Left ventricle myocardium inferior (tissue), 1 donor: ENCODE measurements around the gene TMEM243. TPM values are rescaled to one million over a fixed set of nuclear protein-coding genes. Genes with fewer than 3 reads are reported as not detected.

Experiments
- DNase-seq: peaks from one replicate; pipeline ENCODE4 v3.0.0-alpha.2; 2020
- H3K27ac ChIP-seq: fragments of 200-600 bp; replicated peaks from 2 replicates; pipeline ENCODE4 v1.8.0; 2021
- H3K27me3 ChIP-seq: fragments of 200-600 bp; 2 replicates; pipeline ENCODE4 v1.8.0; 2021; ENCODE audit warnings: low read depth
- H3K36me3 ChIP-seq: fragments of 200-600 bp; 2 replicates; pipeline ENCODE4 v1.8.0; 2021
- H3K4me1 ChIP-seq: fragments of 200-600 bp; 2 replicates; pipeline ENCODE4 v1.8.0; 2021
- H3K4me3 ChIP-seq: fragments of 200-600 bp; 2 replicates; pipeline ENCODE4 v1.8.0; 2021; ENCODE audit warnings: mild to moderate bottlenecking, moderate library complexity
- H3K9me3 ChIP-seq: fragments of 200-600 bp; replicated peaks from 2 replicates; pipeline ENCODE4 v1.8.0; 2021
- intact Hi-C: fragments of 100-400 bp; cut with micrococcal nuclease; formaldehyde crosslinking; loops from one replicate; pipeline ENCODE4 v1.11.0; 2022
- total RNA-seq: library from RNA; stranded (reverse); fragmentation: NEBNext Ultra II Directional; extraction: Animal tissue kit (Norgen Biotek cat#: 25700); gene quantifications from one replicate; pipeline ENCODE4 v1.2.1, GENCODE V29; 2021
- TF ChIP-seq, protein P1 (sequence below): fragments of 200-600 bp; IDR thresholded peaks from 2 replicates; pipeline ENCODE4 v1.8.0; 2021; ENCODE audit warnings: antibody characterized with exemption, mild to moderate bottlenecking, borderline replicate concordance
- donor health status: DM: no; HTN: yes; CAD: no; lungs with severe emphysema.

The TMEM243 gene
- total RNA-seq, 1 donor from 2014 or later, result 4.4 TPM

DNA sequence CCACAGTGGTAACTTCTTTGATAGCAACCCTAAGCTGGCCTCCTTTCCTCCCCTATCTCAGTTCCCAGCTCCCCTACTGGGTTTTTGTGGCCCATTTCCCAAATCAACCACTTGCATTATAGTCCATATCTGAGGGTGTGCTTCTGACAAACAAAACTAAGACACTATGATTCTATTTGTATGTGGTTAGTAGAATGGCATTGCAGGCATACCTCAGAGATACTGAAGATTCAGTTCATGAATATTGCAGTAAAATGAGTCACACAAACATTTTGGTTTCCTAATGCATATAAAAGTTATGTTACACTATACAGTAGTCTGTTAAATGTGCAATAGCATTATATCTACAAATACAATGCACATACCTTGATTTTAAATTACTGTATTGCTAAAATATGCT, 15.4 kb upstream of the TMEM243 start:
- Histone ChIP-seq H3K27ac (no peak overlapping the region), H3K4me3 (no peak overlapping the region), H3K9me3 (no peaks in the 10 kb centered on the region), H3K4me1 (no peaks in the 10 kb centered on the region), H3K27me3 (peaks cover 15% of the 10 kb centered on the region), H3K36me3 (no peaks in the 10 kb centered on the region)
- intact Hi-C loops, result loop anchor here (5.0 kb wide), 1 partner anchor 298 kb away; no protein-coding TSS in a partner anchor
- TF ChIP-seq, protein P1, sequence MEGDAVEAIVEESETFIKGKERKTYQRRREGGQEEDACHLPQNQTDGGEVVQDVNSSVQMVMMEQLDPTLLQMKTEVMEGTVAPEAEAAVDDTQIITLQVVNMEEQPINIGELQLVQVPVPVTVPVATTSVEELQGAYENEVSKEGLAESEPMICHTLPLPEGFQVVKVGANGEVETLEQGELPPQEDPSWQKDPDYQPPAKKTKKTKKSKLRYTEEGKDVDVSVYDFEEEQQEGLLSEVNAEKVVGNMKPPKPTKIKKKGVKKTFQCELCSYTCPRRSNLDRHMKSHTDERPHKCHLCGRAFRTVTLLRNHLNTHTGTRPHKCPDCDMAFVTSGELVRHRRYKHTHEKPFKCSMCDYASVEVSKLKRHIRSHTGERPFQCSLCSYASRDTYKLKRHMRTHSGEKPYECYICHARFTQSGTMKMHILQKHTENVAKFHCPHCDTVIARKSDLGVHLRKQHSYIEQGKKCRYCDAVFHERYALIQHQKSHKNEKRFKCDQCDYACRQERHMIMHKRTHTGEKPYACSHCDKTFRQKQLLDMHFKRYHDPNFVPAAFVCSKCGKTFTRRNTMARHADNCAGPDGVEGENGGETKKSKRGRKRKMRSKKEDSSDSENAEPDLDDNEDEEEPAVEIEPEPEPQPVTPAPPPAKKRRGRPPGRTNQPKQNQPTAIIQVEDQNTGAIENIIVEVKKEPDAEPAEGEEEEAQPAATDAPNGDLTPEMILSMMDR, result no peak
- no peak for DNase-seq

DNA sequence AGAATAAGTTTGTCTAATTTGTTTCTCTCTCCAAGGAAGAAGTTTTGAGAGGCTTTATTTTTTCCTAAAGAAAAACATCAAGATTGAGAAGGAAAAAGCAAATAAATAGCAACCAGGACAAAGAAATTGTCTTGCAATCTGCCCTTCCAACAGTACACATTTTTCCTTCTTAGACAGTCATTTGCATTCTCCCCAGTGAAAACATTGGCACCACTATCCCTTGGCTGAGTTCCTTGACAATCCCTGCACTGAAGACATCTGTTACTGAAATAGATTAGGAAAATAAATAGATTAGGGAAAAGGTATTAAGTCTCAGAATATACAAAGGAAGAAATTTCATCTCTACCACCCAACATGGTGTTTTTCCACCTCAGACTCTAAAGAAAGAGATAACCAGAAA, 12.2 kb upstream of the TMEM243 start:
- Histone ChIP-seq H3K4me1 (no peaks in the 10 kb centered on the region), H3K36me3 (no peaks in the 10 kb centered on the region), H3K4me3 (no peak overlapping the region), H3K27ac (no peak overlapping the region), H3K27me3 (peaks cover 4% of the 10 kb centered on the region), H3K9me3 (no peaks in the 10 kb centered on the region)
- intact Hi-C loops, result no loop called here
- TF ChIP-seq, protein P1, result no peak
- DNase-seq, result no peak

DNA sequence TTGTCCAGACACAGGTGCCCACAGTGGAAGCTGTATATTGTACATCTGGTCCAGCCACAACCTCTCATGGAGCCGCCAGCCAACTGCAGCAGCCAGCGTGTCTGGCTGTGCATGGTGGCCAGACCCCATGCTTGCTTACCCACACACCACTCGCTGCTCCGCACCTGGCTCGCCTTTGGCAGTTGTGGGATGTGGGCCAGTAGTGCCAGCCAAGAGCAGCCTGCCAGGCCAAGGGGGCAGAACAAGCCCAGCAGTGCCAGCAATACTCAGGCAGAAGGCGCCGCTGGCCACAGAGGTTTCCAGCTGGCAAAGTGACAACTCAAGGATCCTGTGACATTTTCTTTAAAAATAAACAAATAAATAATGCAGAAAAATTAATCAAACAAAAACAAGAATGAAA, 11.7 kb upstream of the TMEM243 start:
- no peak overlapping the region for H3K27ac ChIP-seq
- no peaks in the 10 kb centered on the region for H3K9me3 ChIP-seq
- TF ChIP-seq, protein P1, result no peak
- peaks cover 4% of the 10 kb centered on the region for H3K27me3 ChIP-seq
- no peaks in the 10 kb centered on the region for H3K4me1 ChIP-seq
- H3K4me3 ChIP-seq, result no peak overlapping the region
- DNase-seq, result peak; percentile 21
- no peaks in the 10 kb centered on the region for H3K36me3 ChIP-seq
- intact Hi-C loops, result no loop called here

DNA sequence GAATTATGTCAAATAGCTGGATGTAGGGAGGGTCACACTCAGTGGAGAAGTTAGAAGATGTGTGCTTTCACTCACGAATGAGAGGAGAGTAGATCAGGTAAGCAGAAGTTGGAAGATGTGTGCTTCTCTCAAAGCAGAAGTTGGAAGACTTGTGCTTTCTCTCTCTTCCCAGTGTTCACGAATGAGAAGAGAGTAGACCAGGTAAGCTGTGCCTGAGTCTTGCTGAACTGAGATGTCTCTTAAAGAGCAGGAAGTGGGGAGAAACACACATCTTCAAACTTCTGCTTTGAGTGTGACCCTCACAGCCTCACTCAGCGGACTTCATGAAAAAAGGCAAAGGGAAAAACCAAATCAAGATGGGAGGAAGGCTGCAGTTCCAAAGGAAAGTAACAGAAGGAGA, 7.0 kb upstream of the TMEM243 start:
- TF ChIP-seq, protein P1, result no peak
- H3K4me3 ChIP-seq, result no peak overlapping the region
- peaks cover 24% of the 10 kb centered on the region for H3K27me3 ChIP-seq
- no peak overlapping the region for H3K27ac ChIP-seq
- no peaks in the 10 kb centered on the region for H3K9me3 ChIP-seq
- H3K36me3 ChIP-seq, result no peaks in the 10 kb centered on the region
- H3K4me1 ChIP-seq, result no peaks in the 10 kb centered on the region
- intact Hi-C loops, result no loop called here
- DNase-seq, result no peak

DNA sequence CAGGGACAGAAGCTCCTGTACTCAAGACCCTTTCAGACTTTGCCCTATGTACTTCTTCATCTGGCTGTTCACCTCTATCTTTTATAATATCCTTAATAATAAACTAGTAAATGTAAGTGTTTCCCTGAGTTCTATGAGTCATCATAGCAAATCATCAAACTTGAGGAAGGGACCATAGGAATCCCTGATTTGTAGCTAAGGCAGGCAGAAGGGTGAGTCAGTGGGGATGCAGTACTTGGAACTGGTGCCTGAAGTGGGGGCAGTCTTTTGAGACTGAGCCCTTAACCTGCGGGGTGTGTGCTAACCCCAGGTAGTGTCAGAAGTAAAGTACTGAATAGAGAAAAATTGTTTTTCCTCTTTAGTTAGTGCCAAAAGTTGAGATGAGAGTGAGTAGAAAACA, 6.2 kb upstream of the TMEM243 start:
- Histone ChIP-seq H3K27ac (no peak overlapping the region), H3K4me1 (peaks cover 7% of the 10 kb centered on the region), H3K36me3 (no peaks in the 10 kb centered on the region), H3K9me3 (no peaks in the 10 kb centered on the region), H3K27me3 (peaks cover 24% of the 10 kb centered on the region), H3K4me3 (no peak overlapping the region)
- no peak for DNase-seq
- intact Hi-C loops, result no loop called here
- TF ChIP-seq, protein P1, result no peak

DNA sequence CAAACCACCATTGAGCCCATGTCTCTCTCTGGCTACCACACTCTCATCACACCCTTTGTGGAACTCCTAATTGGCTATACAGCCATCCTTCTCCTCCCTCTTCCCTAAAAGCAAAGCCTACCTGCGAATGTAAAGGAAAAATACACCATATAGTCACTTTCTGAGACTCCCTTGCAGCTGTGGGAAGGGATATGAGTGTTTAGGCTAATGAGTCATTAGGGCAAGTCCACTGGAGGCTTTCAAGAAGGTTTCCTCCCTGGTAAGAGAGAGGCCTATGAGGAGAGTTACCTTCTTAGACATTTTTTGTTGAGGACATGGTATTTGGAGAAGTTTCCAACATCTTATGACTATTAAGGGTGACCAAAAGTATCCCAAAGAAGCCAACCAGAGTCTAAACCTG, 4.1 kb upstream of the TMEM243 start:
- Histone ChIP-seq H3K4me1 (peaks cover 26% of the 10 kb centered on the region), H3K27ac (no peak overlapping the region), H3K36me3 (no peaks in the 10 kb centered on the region), H3K9me3 (no peaks in the 10 kb centered on the region), H3K4me3 (no peak overlapping the region), H3K27me3 (peaks cover 24% of the 10 kb centered on the region)
- intact Hi-C loops, result no loop called here
- no peak for DNase-seq
- TF ChIP-seq, protein P1, result no peak
